SIG-M5 treated with dmso at 0.1 percent for 504 hours (cell line): Measurements from ENCODE around the gene DACT1.

Experiments used
- DNase-seq: peaks from one replicate; lab custom pipeline; 2025; ENCODE audit not compliant: unreplicated experiment; lab: John Stamatoyannopoulos, UW

Gene DACT1

GRCh38 chr14:58665773-58666500 is 28.2 kb downstream of the DACT1 start:
- DNase-seq, result no peak

GRCh38 chr14:58666737-58667136 is 29.0 kb downstream of the DACT1 start:
- DNase-seq, result no peak

GRCh38 chr14:58667900-58668299 is 30.1 kb downstream of the DACT1 start:
- no peak for DNase-seq

- DNase-seq, result no peak
Measured at GRCh38 chr14:58668848-58669480, 31.2 kb downstream of the DACT1 start.

- DNase-seq, result no peak
Measured at GRCh38 chr14:58669556-58670200, 31.9 kb downstream of the DACT1 start.

- DNase-seq, result no peak
Measured at GRCh38 chr14:58671024-58671423, 33.3 kb downstream of the DACT1 start.

- DNase-seq, result no peak
Measured at GRCh38 chr14:58671436-58671835, 33.7 kb downstream of the DACT1 start.

GRCh38 chr14:58673722-58674121 is 36.0 kb downstream of the DACT1 start:
- DNase-seq, result no peak

- no peak for DNase-seq
Measured at GRCh38 chr14:58677001-58677400, 39.2 kb downstream of the DACT1 start.

GRCh38 chr14:58677517-58677916 is 39.8 kb downstream of the DACT1 start:
- DNase-seq, result no peak

- no peak for DNase-seq
Measured at GRCh38 chr14:58677996-58678395, 40.2 kb downstream of the DACT1 start.

GRCh38 chr14:58680698-58681097 is 42.9 kb downstream of the DACT1 start:
- no peak for DNase-seq

- DNase-seq, result no peak
Measured at GRCh38 chr14:58687232-58687795, 49.6 kb downstream of the DACT1 start.

GRCh38 chr14:58690801-58691516 is 53.2 kb downstream of the DACT1 start:
- no peak for DNase-seq

- DNase-seq, result no peak
Measured at GRCh38 chr14:58693048-58693447, 55.3 kb downstream of the DACT1 start.

- DNase-seq, result no peak
Measured at GRCh38 chr14:58695514-58695913, 57.8 kb downstream of the DACT1 start.

- DNase-seq, result no peak
Measured at GRCh38 chr14:58697266-58697929, 59.6 kb downstream of the DACT1 start.
